Spleen (tissue), 7 donors: ENCODE data around the gene PARVG.

Source experiments
- POLR2A ChIP-seq, 3 donors: fragments of 450-650 bp; IDR thresholded peaks; one replicate each; pipeline ENCODE4 v1.5.1; 2017; ENCODE audit warnings: antibody characterized with exemption in 3 of 3, mild to moderate bottlenecking in 1 of 3
- POLR2AphosphoS5 ChIP-seq, 3 donors: sonication (generic); formaldehyde crosslinking; IDR thresholded peaks; one replicate each; pipeline ENCODE4 v1.5.1; 2017; ENCODE audit warnings: antibody characterized with exemption in 3 of 3
- TF ChIP-seq, protein P1 (sequence below), 11 experiments: fragments of 200-600 bp in 7 of 11; fragments of 450-650 bp in 4 of 11; sonication (generic) in 4 of 11; IDR thresholded peaks in 8 of 11; conservative IDR thresholded peaks in 3 of 11; 1 replicate in 7 of 11; 2 replicates in 4 of 11; pipeline versions ENCODE4 v1.4.0 to v1.8.0; 2016 to 2021; ENCODE audit warnings: antibody characterized with exemption in 11 of 11, inconsistent platforms in 4 of 11, mild to moderate bottlenecking in 1 of 11
- donor health status: DM: no; HTN: no; CAD: no; lungs with moderate emphysema.
- donor health status: DM: no; HTN: no; CAD: no.
- donor health status: DM: no; HTN: no; CAD: no.

DNA sequence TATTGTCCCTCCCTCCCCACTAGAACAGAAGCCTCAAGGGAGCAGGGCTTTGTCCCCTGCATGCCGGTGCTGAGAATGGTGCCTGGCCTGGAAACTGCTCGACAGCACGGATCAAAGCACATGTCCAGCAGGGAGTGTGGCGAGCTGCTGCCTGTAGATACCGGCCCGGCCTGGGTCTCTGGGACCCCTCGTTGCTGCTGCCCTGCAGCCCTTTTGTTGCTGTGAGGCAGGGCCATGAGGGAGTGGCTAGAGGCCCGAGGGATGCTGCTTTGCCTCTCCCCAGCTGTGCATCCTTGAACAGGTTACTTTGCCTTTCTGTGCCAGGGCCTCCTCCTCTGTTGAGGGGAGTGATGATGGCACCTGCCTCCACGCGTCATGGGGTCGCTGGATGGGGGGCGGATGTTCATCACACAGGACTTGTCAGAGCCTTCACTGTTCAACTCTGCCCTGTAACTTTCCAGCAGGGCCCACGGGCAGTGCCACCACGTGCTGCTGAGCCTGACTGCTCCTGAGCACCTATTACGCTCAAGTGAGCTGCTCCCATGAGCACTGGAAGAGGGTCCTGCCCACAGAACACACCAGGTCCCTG, 15.3 kb upstream of the PARVG start:
- TF ChIP-seq POLR2A (IDR thresholded peaks at IDR 0.05) = no peak
- TF ChIP-seq, protein P1, sequence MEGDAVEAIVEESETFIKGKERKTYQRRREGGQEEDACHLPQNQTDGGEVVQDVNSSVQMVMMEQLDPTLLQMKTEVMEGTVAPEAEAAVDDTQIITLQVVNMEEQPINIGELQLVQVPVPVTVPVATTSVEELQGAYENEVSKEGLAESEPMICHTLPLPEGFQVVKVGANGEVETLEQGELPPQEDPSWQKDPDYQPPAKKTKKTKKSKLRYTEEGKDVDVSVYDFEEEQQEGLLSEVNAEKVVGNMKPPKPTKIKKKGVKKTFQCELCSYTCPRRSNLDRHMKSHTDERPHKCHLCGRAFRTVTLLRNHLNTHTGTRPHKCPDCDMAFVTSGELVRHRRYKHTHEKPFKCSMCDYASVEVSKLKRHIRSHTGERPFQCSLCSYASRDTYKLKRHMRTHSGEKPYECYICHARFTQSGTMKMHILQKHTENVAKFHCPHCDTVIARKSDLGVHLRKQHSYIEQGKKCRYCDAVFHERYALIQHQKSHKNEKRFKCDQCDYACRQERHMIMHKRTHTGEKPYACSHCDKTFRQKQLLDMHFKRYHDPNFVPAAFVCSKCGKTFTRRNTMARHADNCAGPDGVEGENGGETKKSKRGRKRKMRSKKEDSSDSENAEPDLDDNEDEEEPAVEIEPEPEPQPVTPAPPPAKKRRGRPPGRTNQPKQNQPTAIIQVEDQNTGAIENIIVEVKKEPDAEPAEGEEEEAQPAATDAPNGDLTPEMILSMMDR (IDR thresholded peaks at IDR 0.05 in 8 of 11, conservative IDR thresholded peaks at IDR 0.05 in 3 of 11) = no peak
- no peak for TF ChIP-seq POLR2AphosphoS5 (IDR thresholded peaks at IDR 0.05)
